HCT116 (cell line): Measurements from ENCODE around the gene TRIM24. TPM values are rescaled to one million over a fixed set of nuclear protein-coding genes. Genes with fewer than 3 reads are reported as not detected.

Source experiments
- ATAC-seq: fragments of 200-7000 bp; cut with Tn5 transposase; 2 replicates; pipeline ENCODE4 v1.9.1; 2020; ENCODE audit warnings: mild to moderate bottlenecking, moderate library complexity
- BruUV-seq: library from RNA; stranded (reverse); fragments of 400-500 nt; replicated peaks from 2 replicates; lab custom pipeline; 2021; lab: Mats Ljungman, UMichigan
- CTCF ChIA-PET: fragments of 300-600 bp; sonication (Branson Sonifier 250); formaldehyde crosslinking; loops from one replicate; lab custom pipeline; 2021; ENCODE audit warnings: antibody characterized with exemption; lab: Charles Lee
- POLR2A ChIA-PET: fragments of 300-600, 350-600 bp; sonication (Branson Sonifier 250); formaldehyde crosslinking; loops from one replicate; lab custom pipeline; 2021; ENCODE audit warnings: antibody characterized with exemption; lab: Charles Lee
- RAD21 ChIA-PET, 2 experiments: fragments of 300-600 bp; sonication (Branson Sonifier 250); formaldehyde crosslinking; loops; one replicate each; lab custom pipeline; 2023; ENCODE audit warnings: low total read pairs in 2 of 2; ENCODE audit not compliant: uncharacterized antibody in 2 of 2, unreplicated experiment in 2 of 2, low non-redundant PET in 1 of 2; lab: Charles Lee
- DNase-seq: peaks from one replicate; pipeline ENCODE4 v3.0.0-alpha.2; 2010; ENCODE audit warnings: low read depth, low spot score
- H2AFZ ChIP-seq: fragments of 200-600 bp; shearing (Covaris generic), sonication (generic); 2 replicates; pipeline ENCODE4 v1.6.1; 2017; ENCODE audit warnings: low read depth, mixed run types, mixed read lengths, antibody characterized with exemption, low read length; ENCODE audit not compliant: poor library complexity, severe bottlenecking
- H3K27ac ChIP-seq: 2 replicates; pipeline ENCODE4 v1.5.1; 2012; ENCODE audit warnings: low read depth, low read length
- H3K27me3 ChIP-seq: fragments of 200-600 bp; sonication (generic); 2 replicates; pipeline ENCODE4 v1.6.1; 2016; ENCODE audit warnings: mixed run types, low read length, mixed read lengths; ENCODE audit not compliant: insufficient read depth
- H3K36me3 ChIP-seq, 2 experiments: fragments of 200-500 bp in 1 of 2; fragments of 200-600 bp in 1 of 2; sonication (Bioruptor generic) in 1 of 2; sonication (generic) in 1 of 2; 2 replicates each; pipeline versions ENCODE4 v1.5.1 to v1.6.1; 2014 to 2016; ENCODE audit warnings: low read length in 2 of 2, inconsistent platforms in 1 of 2, mixed read lengths in 1 of 2, mixed run types in 1 of 2; ENCODE audit not compliant: insufficient read depth in 2 of 2, control insufficient read depth in 1 of 2
- H3K4me1 ChIP-seq, 2 experiments: fragments of 200-600 bp in 1 of 2; sonication (generic) in 1 of 2; 2 replicates each; pipeline versions ENCODE4 v1.5.1 to v1.6.1; 2012 to 2017; ENCODE audit warnings: low read length in 2 of 2, inconsistent platforms in 1 of 2, mild to moderate bottlenecking in 1 of 2, mixed read lengths in 1 of 2, mixed run types in 1 of 2, moderate library complexity in 1 of 2; ENCODE audit not compliant: insufficient read depth in 2 of 2, control insufficient read depth in 1 of 2
- H3K4me2 ChIP-seq: fragments of 200-600 bp; sonication (generic); 2 replicates; pipeline ENCODE4 v1.6.1; 2017; ENCODE audit warnings: mixed run types, low read length, mixed read lengths
- H3K4me3 ChIP-seq, 2 experiments: fragments of 200-600 bp in 1 of 2; sonication (generic) in 1 of 2; replicated peaks in 1 of 2; 2 replicates each; pipeline ENCODE4 v1.5.1; 2011 to 2016; ENCODE audit warnings: low read length in 2 of 2, control low read depth in 1 of 2, low read depth in 1 of 2, mild to moderate bottlenecking in 1 of 2, mixed read lengths in 1 of 2, mixed run types in 1 of 2
- H3K79me2 ChIP-seq: fragments of 200-600 bp; sonication (generic); 2 replicates; pipeline ENCODE4 v1.6.1; 2017; ENCODE audit warnings: mild to moderate bottlenecking, mixed run types, low read length, moderate library complexity, mixed read lengths; ENCODE audit not compliant: insufficient read depth
- H3K9ac ChIP-seq: fragments of 200-600 bp; sonication (generic); 2 replicates; pipeline ENCODE4 v1.6.1; 2016; ENCODE audit warnings: low read length, mixed read lengths
- H3K9me2 ChIP-seq: fragments of 200-600 bp; sonication (generic), shearing (Covaris generic); 2 replicates; pipeline ENCODE4 v1.6.1; 2017; ENCODE audit warnings: mixed run types, mild to moderate bottlenecking, moderate library complexity; ENCODE audit not compliant: insufficient read depth
- H3K9me3 ChIP-seq, 2 experiments: fragments of 200-500 bp in 1 of 2; fragments of 200-600 bp in 1 of 2; sonication (Bioruptor generic) in 1 of 2; sonication (generic) in 1 of 2; 2 replicates each; pipeline ENCODE4 v1.6.1; 2014 to 2017; ENCODE audit warnings: low read length in 2 of 2, mixed read lengths in 2 of 2, inconsistent platforms in 1 of 2, low read depth in 1 of 2, mild to moderate bottlenecking in 1 of 2, mixed run types in 1 of 2, moderate library complexity in 1 of 2; ENCODE audit not compliant: control insufficient read depth in 1 of 2, insufficient read depth in 1 of 2
- H4K20me1 ChIP-seq: fragments of 200-600 bp; sonication (generic), shearing (Covaris generic); 2 replicates; pipeline ENCODE4 v1.6.1; 2017; ENCODE audit warnings: mixed run types, mild to moderate bottlenecking, moderate library complexity; ENCODE audit not compliant: insufficient read depth
- CEBPB ChIP-seq: IDR thresholded peaks from 2 replicates; pipeline ENCODE4 v1.6.1; 2012; ENCODE audit warnings: low read depth
- CTCF ChIP-seq, 3 experiments: fragments of 200-600 bp in 1 of 3; sonication (generic) in 1 of 3; IDR thresholded peaks in 2 of 3; conservative IDR thresholded peaks in 1 of 3; 2 replicates each; pipeline ENCODE4 v1.5.1; 2012 to 2017; ENCODE audit warnings: low read depth in 2 of 3, low read length in 2 of 3, antibody characterized with exemption in 1 of 3, borderline replicate concordance in 1 of 3, control low read depth in 1 of 3, mild to moderate bottlenecking in 1 of 3, mixed read lengths in 1 of 3, mixed run types in 1 of 3, moderate library complexity in 1 of 3; ENCODE audit not compliant: insufficient read depth in 1 of 3
- ELF1 ChIP-seq: IDR thresholded peaks from 2 replicates; pipeline ENCODE4 v1.6.1; 2012; ENCODE audit warnings: low read depth, borderline replicate concordance
- EZH2 ChIP-seq: fragments of 200-600 bp; sonication (generic); IDR thresholded peaks from 2 replicates; pipeline ENCODE4 v1.6.1; 2017; ENCODE audit warnings: antibody characterized with exemption, mixed run types
- FOSL1 ChIP-seq: IDR thresholded peaks from 2 replicates; pipeline ENCODE4 v1.6.1; 2012; ENCODE audit warnings: low read depth
- MAX ChIP-seq: IDR thresholded peaks from 2 replicates; pipeline ENCODE4 v1.6.1; 2012
- SIN3A ChIP-seq: IDR thresholded peaks from 2 replicates; pipeline ENCODE4 v1.6.1; 2012; ENCODE audit warnings: low read depth
- SP1 ChIP-seq: IDR thresholded peaks from 2 replicates; pipeline ENCODE4 v1.6.1; 2012; ENCODE audit warnings: low read depth
- TCF7L2 ChIP-seq: IDR thresholded peaks from 2 replicates; pipeline ENCODE4 v1.7.0; 2011; ENCODE audit warnings: borderline replicate concordance, inconsistent platforms; ENCODE audit not compliant: insufficient read depth, insufficient read length; ENCODE audit errors: extremely low read depth
- ZNF274 ChIP-seq: fragments of 200-500 bp; sonication (Bioruptor generic); IDR thresholded peaks from 2 replicates; pipeline ENCODE4 v1.6.1; 2014; ENCODE audit warnings: mild to moderate bottlenecking, low read depth, low read length, inconsistent platforms
- intact Hi-C: fragments of 100-400 bp; cut with micrococcal nuclease; formaldehyde crosslinking; loops from 2 replicates; pipeline ENCODE4 v1.10.0; 2022
- total RNA-seq: library from RNA; stranded (reverse); gene quantifications from one replicate; pipeline ENCODE4 v1.2.1, GENCODE V29; 2021; ENCODE audit not compliant: unreplicated experiment

The TRIM24 gene
- total RNA-seq, 1 experiment from 2014 or later: 12.8 TPM

DNA sequence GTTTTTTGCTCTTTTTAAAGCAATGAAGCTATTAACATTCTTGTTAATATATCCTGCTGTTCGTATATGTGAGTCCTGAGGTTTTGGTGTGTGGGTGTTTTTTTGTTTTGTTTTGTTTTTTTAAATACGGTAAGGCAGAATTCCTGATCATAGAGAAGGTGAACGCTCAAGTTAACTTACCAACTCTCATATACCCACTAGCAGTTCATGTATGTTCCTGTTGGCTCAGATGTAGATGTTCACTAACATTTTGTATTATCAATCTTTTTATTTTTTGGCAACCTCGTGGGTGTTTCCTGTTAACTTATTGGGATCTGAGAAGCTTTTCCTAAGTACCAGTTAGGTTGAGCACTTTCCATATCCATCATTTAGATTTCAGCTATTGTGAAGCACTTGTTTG lies 20.5 kb downstream of the TRIM24 start (continued):
- TF ChIP-seq FOSL1 (no peak), SP1 (no peak), CEBPB (no peak), MAX (no peak), TCF7L2 (no peak)

DNA sequence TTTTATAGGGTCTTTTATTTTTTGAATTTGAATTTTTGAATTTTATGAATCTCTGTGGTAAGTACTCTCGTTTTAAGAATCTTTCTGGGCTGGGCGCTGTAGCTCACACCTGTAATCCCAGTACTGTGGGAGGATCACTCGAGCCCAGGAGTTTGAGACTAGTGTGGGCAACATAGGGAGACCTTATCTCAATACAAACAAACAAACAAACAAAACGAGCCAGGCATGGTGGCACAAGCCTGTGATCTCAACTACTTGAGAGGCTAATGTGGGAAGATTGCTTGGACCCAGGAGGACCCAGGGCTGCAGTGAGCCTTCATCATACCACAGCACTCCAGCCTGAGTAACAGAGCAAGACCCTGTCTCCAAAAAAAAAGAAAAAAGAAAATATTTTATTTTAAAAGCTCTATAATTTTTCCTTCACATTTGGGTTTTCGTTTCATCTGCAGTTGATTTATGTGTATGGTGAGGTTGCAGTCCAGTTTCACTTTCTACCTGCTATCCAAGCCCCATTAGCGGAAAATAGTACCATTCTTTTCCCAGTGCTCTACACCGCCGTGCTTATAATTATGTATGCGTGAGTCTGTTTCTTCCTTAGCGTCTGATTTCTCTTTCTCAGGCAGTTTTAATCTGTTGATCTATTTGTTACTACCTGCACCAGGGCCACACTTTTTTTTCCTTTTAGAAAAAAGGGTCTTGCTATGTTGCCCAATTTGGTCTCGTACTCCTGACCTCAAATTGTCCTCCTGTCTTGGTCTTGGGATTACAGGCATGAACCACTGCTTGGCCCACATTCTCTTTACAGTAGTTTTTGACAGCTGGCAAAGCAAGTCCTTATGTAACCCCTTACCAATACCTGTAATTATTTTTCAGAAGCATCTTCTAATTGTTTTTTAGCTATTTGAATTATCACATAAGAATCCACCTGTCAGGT lies 21.7 kb downstream of the TRIM24 start:
- TF ChIP-seq ELF1 (no peak), ZNF274 (no peak), SIN3A (no peak), EZH2 (no peak), CTCF (IDR thresholded peaks at IDR 0.05 in 2 of 3, conservative IDR thresholded peaks at IDR 0.05 in 1 of 3; ENCODE audit: borderline replicate concordance in 1 of 3, insufficient read depth in 1 of 3, low read depth in 2 of 3, low read length in 2 of 3) (no peak), MAX (no peak)
- Histone ChIP-seq H3K27ac (no peak overlapping the region), H3K9me2 (no peaks in the 10 kb centered on the region), H3K9me3 (no peaks in the 10 kb centered on the region), H3K36me3 (no peaks in the 10 kb centered on the region), H3K79me2 (peaks cover 21% of the 10 kb centered on the region; the same call in 1 of the 2 replicates), H3K4me2 (no peak overlapping the region), H3K27me3 (no peaks in the 10 kb centered on the region), H2AFZ (no peak overlapping the region), H4K20me1 (no peaks in the 10 kb centered on the region), H3K4me1 (no peaks in the 10 kb centered on the region), H3K4me3 (no peak overlapping the region), H3K9ac (no peak overlapping the region)
- RAD21 ChIA-PET: no interaction called here
- ATAC-seq (no peak), DNase-seq (no peak)
- intact Hi-C loops: no loop called here
- BruUV-seq: no TSS peak
- CTCF ChIA-PET: no interaction called here
- POLR2A ChIA-PET: interaction anchor here (0.9 kb wide), 1 partner anchor 8 kb away, joined by 3 read pairs; no protein-coding TSS in a partner anchor
